Activated CD4-positive, CD25-positive, alpha-beta regulatory T cell treated with anti-CD3 and anti-CD28 coated beads, Interleukin-2, amount 50 U/mL, for 24 hours (primary cell): ENCODE measurements around the gene KNCN.

Source experiments
- ATAC-seq, 2 donors: fragments of 150-1000 bp; cut with Tn5 transposase; one replicate each; pipeline ENCODE4 v1.10.0; 2021; ENCODE audit warnings: mild to moderate bottlenecking in 1 of 2, moderate library complexity in 1 of 2

KNCN gene

GRCh38 chr1:46551597-46552095 is at the start of gene KNCN:
KNCN (minus strand) TSS chr1:46551647; CDS start chr1:46551215, 432 bp downstream.
- ATAC-seq: no peak

DNA sequence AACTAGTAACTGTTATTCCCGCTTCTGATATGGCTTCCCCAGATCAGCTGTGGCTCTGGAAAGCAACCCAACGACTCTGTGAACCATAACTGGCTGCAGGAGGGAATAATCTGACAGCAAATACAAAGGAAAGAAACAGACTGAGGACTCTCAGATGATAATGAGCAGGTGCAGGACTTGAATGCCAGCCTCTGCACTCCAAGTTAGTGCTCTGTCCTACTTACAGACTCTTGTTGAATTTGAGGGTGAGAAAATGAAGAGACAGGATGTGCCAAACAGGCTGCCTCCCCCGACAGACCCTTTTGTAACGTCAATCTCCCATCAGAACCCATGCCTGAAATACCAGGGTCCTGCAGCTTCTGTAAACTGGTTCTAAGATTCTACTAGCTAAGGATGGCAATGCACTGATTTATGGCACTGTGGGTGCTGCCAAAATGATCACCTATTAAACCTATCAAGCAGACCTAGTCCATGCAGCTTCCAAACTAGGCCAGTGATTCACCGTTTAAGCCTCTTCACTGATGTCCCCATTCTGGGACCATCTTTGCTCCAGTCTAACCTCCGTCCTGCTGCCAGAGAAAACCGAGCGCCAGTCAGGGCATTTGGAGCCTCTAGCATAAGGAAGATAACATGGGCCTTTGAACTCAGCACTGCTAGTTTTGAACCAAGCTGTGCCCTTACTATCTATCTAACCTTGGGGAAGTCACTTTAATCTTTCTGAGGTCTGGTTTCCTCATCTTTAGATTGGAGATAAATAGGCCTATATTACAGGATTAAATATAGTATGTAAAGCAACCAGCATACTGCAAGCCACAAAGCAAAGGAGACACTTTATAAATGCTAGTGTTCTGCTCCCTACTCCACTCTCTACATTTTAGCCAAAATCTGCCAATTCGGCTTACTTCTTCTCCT is 47.9 kb upstream of the KNCN start:
- ATAC-seq: no peak

DNA sequence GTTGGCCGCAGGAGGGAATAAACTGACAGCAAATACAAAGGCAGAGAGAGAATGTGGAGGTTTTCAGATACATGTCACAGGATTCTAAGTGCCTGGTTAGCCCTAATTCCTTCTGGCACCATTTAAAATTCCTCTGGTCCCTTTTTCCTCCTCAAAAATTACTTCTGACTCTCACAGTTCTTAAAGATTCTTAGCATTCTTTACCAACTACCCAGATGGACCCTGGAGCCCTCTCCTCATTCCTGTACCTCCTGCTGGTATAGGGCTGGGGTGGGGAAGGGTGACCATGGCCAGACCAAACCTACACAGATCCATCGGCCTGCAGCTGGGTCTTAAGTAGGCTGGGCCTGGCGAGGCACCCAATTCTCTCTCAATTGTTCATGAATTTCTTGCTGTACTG is 45.4 kb upstream of the KNCN start:
- ATAC-seq: no peak

GRCh38 chr1:46596036-46596435 is 44.6 kb upstream of the KNCN start:
- ATAC-seq: no peak

DNA sequence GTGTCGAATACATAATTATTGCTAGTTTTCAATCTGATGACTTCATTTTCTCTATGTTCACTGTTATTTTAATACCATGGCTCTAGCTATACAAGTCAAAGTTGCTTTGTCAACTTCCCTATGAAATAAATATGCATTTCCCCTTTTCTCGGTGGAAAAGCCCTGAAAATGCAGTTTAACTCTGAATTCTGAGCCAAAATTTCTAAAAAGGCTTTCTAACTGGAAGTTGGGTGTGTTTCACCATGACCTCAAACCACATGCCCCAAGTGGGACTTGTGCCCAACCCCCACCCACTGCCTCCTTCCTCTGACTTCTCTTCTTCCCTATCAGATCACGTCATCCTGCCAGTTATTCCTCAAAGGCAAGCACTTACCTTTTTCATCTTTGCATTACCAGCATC is 43.7 kb upstream of the KNCN start:
- ATAC-seq: no peak

DNA sequence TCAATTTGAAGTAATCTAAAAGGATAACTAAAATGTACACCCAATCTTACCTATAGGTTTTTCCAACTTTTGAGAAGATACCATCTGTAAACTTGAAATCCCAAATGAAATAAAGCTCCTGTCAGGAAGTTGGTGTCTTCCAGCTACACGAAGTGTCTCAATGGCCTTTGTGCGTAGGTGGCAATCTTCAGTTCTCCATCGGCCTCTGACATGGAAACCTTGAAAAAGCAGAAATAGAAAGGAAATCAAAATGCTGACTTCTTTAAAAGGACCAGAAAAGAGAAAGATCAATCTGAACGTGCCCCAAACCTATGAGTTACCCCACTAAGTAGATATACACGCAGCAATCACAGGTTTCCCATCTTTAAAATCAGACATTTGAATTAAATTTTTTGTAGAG is 42.6 kb upstream of the KNCN start:
- ATAC-seq: no peak

GRCh38 chr1:46592823-46593222 is 41.4 kb upstream of the KNCN start:
- no peak for ATAC-seq

- ATAC-seq: no peak
Measured at GRCh38 chr1:46589529-46589928, 38.1 kb upstream of the KNCN start.

- ATAC-seq: no peak
Measured at GRCh38 chr1:46587069-46587468, 35.6 kb upstream of the KNCN start.

GRCh38 chr1:46585312-46585938 is 34.0 kb upstream of the KNCN start:
- no peak for ATAC-seq

DNA sequence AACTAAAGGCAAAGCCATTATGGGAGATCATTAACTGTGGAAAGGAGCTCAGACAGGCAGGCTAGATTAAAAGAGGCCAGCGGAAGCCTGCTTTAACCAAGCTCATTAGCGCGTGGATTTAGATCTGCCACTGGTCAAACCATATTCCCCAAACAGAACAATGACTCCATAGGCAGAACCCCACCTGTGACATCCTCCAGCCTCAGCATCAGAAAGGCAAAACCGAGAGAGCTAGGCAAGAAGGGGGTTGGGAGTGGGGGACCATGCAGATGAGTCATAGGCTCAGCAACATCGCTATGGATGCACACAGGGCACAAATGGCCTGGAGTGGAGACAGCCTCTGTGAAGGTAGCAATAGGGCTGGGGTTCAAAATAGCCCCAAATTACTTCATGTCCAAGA is 32.0 kb upstream of the KNCN start:
- ATAC-seq: no peak

DNA sequence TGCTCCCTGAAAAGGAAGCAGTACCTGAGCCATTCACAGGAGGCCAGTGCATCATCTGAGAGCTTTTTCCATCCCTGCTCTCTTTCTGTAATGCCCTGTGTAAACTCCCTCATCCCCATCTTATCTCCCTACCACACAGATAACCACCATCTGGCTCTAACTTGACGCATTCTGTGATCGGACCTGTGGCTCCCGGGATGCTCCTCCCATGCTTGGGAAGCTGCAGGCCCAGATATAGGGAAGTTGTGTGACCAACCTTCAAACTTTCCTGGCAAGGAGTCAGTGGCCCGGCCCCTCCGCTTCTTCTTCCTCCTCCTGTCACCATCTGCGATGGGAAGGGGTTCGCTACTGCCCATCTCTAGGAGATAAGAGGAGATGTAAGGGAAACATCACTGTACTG is 31.5 kb upstream of the KNCN start:
- ATAC-seq: no peak

GRCh38 chr1:46581681-46582455 is 30.4 kb upstream of the KNCN start:
- peak; percentile 96 to 97 for ATAC-seq

DNA sequence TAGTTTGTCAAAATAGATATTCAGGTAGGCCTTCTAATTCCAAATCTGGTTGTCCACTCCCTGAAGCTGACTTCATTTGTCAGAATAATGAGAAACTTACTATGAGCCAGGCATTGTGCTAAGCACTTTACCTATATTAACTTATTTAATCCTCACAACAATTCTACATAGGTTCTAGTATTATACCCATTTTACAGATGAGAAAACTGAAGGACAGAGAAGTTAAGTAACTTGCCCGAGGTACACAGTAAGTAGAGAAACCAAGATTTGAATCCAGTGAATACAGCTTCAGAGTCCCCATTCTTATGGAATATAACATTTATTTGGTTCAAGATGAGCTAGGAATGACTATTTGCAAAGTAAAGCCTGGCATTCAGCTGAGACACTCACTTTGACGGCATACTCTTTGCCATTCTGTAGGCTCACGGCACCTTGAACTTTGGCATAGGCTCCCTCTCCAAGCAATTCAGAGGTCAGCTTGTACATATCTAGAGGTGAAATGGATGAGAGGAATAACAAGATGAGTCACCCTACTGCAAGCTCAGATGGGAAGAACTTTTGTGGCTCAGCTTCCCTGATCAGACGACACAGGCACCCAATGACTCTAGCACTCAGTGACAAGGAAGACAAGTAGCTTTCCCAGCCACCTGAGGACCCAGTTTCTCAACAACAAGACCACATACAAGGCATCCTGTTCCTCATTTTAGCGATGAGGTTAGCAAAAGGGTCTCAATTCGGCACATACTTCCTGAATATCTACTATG is 28.9 kb upstream of the KNCN start:
- no peak for ATAC-seq

GRCh38 chr1:46577671-46578070 is 26.2 kb upstream of the KNCN start:
- no peak for ATAC-seq

GRCh38 chr1:46576596-46576995 is 25.1 kb upstream of the KNCN start:
- no peak for ATAC-seq

DNA sequence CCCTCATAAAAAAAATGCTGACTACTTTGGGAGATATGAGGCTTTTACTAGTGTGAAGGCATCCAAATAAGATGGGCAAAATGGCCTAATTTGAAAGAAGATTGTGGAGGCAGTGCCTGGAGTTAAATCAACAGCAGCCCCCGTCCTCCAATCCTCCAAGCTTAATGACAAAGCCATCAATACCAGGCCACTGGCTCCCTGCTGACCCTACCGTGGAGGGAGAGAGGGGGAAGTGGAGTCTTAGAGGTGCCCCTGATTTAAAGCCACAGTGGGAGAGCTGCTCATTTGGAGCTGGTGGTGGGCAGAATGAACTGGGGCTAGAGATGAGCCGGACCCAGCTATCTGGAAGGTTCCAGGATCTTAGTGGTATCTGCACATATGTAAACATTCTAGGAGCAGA is 24.3 kb upstream of the KNCN start:
- no peak for ATAC-seq

GRCh38 chr1:46575300-46575699 is 23.9 kb upstream of the KNCN start:
- ATAC-seq: no peak

- no peak for ATAC-seq
Measured at GRCh38 chr1:46571691-46572225, 20.3 kb upstream of the KNCN start.

- no peak for ATAC-seq
Measured at GRCh38 chr1:46569884-46570725, 18.7 kb upstream of the KNCN start.

GRCh38 chr1:46569116-46569515 is 17.7 kb upstream of the KNCN start:
- ATAC-seq: no peak
